PFSK-1 (cell line): ENCODE results near the gene NFATC2IP.

Experiments used
- POLR2AphosphoS5 ChIP-seq: IDR thresholded peaks from 2 replicates; pipeline ENCODE4 v1.6.1; 2012; ENCODE audit warnings: low read depth, mild to moderate bottlenecking, control low read depth, low read length, moderate library complexity
- SIN3A ChIP-seq: IDR thresholded peaks from 2 replicates; pipeline ENCODE4 v1.6.1; 2012; ENCODE audit warnings: mild to moderate bottlenecking, low read length, moderate library complexity, borderline replicate concordance; ENCODE audit not compliant: insufficient read depth
- TAF1 ChIP-seq: IDR thresholded peaks from 2 replicates; pipeline ENCODE4 v1.6.1; 2012; ENCODE audit warnings: low read length, control low read depth, borderline replicate concordance; ENCODE audit not compliant: insufficient read depth
- TF ChIP-seq, protein P1 (sequence below), 2 experiments: IDR thresholded peaks; 2 replicates each; pipeline versions ENCODE4 v1.6.1 to v1.8.0; 2011 to 2012; ENCODE audit warnings: low read depth in 2 of 2, low read length in 2 of 2, control low read depth in 1 of 2, inconsistent platforms in 1 of 2, mild to moderate bottlenecking in 1 of 2, moderate library complexity in 1 of 2; ENCODE audit not compliant: insufficient read depth in 1 of 2

DNA sequence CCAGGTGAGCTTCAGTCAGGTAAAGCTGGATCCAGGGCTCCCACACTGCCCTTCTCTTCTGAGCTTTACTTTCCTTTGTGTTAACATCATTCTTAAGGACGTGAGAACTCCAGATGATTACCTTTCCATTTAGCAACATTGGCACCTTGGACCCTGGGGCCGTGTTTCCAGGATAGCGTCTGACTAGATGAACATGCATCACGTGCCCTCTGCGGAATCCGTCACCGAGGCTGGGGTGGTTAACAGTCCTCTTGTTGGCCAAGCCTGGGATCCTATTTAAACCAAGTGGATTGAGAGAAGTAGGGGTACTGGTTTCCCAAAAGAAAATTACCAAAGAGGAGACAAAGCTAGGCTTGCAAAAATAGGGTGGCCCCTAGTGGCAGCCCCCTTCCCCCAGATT lies 30.2 kb downstream of the NFATC2IP start:
- TF ChIP-seq POLR2AphosphoS5 (no peak), SIN3A (no peak), TAF1 (no peak)
- TF ChIP-seq, protein P1, sequence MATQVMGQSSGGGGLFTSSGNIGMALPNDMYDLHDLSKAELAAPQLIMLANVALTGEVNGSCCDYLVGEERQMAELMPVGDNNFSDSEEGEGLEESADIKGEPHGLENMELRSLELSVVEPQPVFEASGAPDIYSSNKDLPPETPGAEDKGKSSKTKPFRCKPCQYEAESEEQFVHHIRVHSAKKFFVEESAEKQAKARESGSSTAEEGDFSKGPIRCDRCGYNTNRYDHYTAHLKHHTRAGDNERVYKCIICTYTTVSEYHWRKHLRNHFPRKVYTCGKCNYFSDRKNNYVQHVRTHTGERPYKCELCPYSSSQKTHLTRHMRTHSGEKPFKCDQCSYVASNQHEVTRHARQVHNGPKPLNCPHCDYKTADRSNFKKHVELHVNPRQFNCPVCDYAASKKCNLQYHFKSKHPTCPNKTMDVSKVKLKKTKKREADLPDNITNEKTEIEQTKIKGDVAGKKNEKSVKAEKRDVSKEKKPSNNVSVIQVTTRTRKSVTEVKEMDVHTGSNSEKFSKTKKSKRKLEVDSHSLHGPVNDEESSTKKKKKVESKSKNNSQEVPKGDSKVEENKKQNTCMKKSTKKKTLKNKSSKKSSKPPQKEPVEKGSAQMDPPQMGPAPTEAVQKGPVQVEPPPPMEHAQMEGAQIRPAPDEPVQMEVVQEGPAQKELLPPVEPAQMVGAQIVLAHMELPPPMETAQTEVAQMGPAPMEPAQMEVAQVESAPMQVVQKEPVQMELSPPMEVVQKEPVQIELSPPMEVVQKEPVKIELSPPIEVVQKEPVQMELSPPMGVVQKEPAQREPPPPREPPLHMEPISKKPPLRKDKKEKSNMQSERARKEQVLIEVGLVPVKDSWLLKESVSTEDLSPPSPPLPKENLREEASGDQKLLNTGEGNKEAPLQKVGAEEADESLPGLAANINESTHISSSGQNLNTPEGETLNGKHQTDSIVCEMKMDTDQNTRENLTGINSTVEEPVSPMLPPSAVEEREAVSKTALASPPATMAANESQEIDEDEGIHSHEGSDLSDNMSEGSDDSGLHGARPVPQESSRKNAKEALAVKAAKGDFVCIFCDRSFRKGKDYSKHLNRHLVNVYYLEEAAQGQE (IDR thresholded peaks at IDR 0.05; ENCODE audit: insufficient read depth in 1 of 2, low read depth in 2 of 2, low read length in 2 of 2), result no peak
